GM18519 (cell line): ENCODE data around the gene CBLL1.
A peak's percentile ranks its signal among the peaks of the same experiment; 100 is the strongest.

Experiments used
- ATAC-seq: cut with Tn5 transposase; IDR thresholded peaks from one replicate; pipeline ENCODE4 v1.9.1; 2021; ENCODE audit warnings: mild to moderate bottlenecking, moderate library complexity; ENCODE audit not compliant: unreplicated experiment, low FRiP score

CBLL1 gene

DNA sequence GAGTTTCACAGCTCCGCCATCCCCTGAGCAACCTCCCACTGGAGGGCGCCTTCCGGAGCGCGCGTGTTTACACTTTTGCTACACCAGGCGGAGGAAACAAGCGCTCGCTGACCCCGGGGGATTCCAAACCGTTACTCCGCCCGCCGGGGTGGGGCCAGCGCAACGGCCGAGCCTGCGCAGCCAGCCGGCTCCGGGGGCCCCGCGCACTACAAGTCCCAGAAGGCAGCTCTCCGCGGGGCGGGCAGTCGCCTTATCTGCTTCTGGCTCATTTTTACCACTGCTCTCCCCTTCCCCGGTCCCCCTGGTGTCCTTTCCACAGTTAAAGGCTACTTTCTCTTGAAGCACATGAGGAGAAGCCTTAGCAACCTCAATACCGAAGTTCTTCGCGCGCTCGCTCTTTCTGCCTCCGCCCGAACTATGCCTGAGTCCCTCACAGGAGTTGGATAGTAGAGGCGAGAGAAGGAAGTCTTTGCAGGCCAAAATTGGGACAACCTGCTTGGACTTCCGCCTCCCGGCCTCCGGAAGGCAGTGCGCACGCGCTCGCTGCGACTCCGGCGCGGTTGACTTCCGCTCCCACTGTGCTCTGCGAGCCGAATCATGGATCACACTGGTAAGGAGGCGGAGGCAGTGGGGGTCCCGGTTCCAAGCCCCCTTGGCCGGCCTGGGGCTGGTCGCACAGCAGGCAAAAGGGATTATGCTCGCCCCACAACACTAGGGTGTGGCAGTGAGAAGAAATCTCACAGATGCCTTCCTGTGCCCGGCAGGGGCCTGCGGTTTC, at the start of gene CBLL1:
Gene CBLL1, plus strand, starts transcription at position 576 of the 778 bp plus-strand sequence. Its CDS starts 22 bp downstream, at position 598.
- ATAC-seq, result peak; percentile 66

GRCh38 chr7:107694386-107694785, 49.6 kb upstream of the CBLL1 start:
- no peak for ATAC-seq

DNA sequence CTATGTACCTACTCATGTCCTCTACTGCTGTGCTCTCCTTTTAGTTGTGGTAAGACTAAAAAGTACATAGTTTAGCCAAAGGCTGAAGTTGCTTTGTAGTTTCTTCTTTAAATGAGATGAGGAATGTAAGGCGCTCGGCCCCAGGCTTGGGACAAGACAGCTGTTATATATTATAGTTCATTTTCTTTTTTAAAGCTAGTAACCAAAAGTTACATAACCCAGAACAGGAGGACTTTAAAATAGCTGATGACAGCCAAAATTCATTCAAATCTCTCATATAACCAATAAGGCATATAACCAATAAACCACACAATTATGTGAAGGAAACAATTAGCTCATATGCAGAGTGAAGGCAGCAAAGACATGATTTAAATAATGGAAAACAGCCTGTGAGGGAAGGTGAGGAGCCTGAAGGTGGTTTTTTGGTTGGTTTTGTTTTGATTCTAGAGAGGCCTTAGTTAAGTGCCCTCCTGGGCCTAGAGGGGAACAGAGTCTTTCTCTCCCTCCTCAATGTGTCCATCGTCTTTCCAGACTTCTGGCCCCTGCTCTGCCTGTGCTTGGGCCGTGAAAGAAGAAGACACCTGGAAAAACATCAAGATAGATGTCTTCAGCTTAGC, 47.5 kb upstream of the CBLL1 start:
- no peak for ATAC-seq

GRCh38 chr7:107697321-107698049, 46.5 kb upstream of the CBLL1 start:
- no peak for ATAC-seq

DNA sequence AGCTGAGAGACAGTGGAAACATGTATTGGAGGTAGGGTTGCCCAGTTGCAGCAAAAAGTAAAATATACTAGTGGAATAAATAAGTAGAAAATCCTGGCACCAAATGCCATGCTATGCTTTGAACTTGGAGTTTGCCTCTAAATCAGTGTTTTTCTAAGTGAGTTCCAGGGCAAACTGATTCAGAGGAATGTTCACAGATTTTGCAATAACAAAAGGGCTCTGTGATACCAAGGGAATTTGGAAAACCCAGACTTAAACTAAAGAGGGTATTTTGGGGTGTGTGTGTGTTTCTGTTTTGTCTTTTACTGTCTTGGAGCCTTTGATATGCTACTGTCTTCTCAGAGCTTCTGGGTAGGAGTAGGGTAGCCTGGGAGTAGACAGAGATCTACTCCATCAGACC, 43.4 kb upstream of the CBLL1 start:
- no peak for ATAC-seq

DNA sequence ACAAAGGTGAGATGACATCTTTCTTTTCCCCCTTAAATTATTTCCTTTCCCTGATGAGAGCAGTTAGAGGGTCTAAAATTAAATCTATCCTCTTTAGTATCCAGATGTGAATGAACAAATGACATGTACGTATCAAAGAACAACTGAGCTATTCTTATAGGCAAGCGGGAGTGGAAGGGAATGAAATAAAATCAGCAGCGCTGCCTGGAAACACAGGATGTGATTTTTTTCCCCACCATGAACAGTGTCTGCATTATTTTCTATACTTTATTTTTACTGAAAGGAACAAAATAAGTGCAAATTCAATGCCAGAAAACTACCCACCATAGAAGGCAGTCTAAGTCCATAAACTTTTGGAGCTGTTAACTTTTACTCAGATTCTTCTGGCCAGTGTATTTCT, 42.8 kb upstream of the CBLL1 start:
- ATAC-seq, result no peak

- ATAC-seq, result no peak
Measured at GRCh38 chr7:107703219-107703618, 40.7 kb upstream of the CBLL1 start.

GRCh38 chr7:107703872-107704271, 40.1 kb upstream of the CBLL1 start:
- ATAC-seq, result no peak

DNA sequence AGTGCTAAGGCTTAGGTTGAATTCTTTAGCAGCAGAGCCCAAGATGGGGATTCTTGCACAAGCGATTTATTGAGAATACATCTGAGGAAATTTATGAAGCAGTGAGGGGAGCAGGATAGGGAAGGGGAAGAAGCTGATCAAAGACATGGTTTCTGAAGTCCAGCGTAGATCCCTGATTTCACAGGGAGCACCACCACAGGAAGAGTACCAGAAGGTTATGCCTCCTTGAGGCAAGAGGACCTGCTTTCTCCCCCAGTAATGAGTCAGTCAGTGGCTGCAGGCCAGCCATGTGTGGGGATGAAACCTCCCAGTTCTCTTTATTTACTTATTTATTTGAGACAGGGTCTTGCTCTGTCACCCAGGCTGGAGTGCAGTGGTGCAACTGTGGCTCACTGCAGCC, 35.0 kb upstream of the CBLL1 start:
- ATAC-seq, result no peak

- ATAC-seq, result no peak
Measured at GRCh38 chr7:107711301-107711700, 32.6 kb upstream of the CBLL1 start.

GRCh38 chr7:107712025-107712424, 31.9 kb upstream of the CBLL1 start:
- ATAC-seq, result no peak

- no peak for ATAC-seq
Measured at GRCh38 chr7:107712896-107713295, 31.0 kb upstream of the CBLL1 start.

DNA sequence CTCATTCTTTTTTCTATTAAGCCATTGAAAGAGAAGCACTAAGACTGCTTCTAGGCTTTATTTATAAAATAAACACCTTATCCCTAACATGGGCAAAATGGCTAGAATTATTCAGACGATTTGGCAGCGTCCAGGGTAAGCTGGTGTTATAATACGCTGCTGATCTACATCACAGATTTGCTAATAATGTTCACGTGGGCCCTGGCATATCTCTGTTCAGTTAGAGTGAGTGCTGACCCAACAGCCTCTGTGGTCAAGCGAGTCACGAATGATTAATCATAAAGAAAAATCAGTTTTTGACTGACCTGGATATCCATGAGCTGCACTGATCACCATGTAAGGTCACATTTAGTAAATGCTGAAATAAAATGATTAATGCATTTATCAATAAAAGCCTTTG, 28.4 kb upstream of the CBLL1 start:
- no peak for ATAC-seq

GRCh38 chr7:107718456-107719193, 25.3 kb upstream of the CBLL1 start:
- no peak for ATAC-seq

GRCh38 chr7:107721286-107721685, 22.7 kb upstream of the CBLL1 start:
- ATAC-seq, result no peak

DNA sequence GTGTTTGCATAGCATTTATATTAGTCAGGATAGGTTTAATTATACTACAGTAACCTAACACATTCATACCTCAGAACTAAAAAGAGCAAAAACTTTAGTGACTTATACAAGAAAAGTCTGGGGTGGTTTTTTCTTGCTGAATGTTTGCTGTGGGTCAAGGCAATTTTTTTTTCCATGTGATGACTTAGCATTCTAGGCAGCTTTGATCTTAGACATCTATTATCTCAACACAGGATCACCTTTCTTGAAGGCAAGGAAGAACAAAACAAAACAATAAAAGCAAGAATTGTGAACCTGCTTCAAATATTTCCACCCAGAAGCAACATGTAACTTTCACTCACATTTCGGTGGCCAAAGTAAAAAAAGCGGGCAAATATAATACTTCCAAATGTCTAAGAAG, 20.7 kb upstream of the CBLL1 start:
- no peak for ATAC-seq

DNA sequence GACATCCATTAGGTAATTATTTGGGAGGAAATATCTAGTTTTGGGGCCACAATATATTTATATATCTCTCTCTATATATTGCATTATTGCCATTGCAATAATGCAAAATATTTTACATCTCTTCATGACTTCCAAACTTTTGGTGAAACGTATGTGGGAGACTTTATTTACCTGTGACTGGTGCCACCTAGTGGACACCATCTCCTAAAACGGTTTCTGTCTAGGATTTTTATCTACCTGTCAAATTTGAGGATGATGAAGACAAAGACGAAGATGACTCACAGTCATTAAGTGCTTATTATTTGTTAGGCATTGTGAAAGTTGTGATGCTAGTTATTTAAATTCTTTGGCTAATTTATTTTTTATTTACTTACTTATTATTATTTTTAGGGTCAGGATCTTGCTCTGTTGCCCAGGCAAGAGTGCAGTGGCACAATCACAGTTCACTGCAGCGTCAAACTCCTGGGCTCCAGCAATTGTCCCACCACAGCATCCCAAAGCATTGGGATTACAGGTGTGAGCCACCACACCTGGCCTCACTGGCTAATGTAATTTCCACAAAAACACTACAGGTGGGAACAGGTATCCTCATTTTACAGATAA, 18.7 kb upstream of the CBLL1 start:
- no peak for ATAC-seq

- ATAC-seq, result no peak
Measured at GRCh38 chr7:107726356-107727130, 17.4 kb upstream of the CBLL1 start.

DNA sequence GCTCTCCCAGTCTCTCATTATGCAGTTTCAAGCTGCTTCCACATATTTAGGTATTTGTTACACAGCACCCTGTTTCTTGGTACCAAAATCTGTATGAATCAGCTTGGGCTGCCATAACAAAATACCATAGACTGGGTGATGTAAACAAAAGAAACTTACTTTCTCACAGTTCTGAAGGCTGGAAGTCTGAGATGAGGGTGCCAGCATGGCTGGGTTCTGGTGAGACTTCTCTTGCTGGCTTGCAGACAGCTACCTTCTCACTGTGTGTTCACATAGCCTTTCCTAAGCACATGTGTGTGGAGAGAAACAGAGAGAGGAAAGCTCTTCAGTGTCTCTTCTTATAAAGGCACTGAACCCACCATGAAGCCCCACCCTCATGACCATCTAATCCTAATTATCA, 15.7 kb upstream of the CBLL1 start:
- no peak for ATAC-seq
